ENCODE measurements around the gene ESPL1.

DNA sequence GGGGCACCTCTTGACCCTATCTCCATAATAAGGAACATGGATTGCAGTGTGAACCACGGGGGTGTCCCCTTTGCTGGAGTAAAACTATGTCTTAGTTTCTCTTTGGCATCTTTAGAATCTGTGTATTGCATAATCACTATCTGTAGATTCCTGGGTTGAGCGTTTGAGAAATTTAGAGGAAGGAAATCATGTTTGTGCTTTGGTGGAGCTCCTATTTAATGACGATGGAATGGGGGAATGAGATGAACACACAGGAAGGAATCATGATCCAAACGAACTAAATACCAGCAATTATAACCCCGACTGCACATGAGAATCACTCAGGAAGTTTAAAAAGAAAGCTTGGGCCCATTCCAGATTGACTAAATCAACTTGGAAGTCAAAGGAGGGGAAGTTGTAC lies 30.1 kb downstream of the ESPL1 start:
- TF ChIP-seq, protein P1, sequence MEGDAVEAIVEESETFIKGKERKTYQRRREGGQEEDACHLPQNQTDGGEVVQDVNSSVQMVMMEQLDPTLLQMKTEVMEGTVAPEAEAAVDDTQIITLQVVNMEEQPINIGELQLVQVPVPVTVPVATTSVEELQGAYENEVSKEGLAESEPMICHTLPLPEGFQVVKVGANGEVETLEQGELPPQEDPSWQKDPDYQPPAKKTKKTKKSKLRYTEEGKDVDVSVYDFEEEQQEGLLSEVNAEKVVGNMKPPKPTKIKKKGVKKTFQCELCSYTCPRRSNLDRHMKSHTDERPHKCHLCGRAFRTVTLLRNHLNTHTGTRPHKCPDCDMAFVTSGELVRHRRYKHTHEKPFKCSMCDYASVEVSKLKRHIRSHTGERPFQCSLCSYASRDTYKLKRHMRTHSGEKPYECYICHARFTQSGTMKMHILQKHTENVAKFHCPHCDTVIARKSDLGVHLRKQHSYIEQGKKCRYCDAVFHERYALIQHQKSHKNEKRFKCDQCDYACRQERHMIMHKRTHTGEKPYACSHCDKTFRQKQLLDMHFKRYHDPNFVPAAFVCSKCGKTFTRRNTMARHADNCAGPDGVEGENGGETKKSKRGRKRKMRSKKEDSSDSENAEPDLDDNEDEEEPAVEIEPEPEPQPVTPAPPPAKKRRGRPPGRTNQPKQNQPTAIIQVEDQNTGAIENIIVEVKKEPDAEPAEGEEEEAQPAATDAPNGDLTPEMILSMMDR (conservative IDR thresholded peaks at IDR 0.05; ENCODE audit: low read depth, low read length) = no peak
- no peak for TF ChIP-seq EZH2 (IDR thresholded peaks at IDR 0.05; ENCODE audit: low read length, unreplicated experiment)
- no peak for TF ChIP-seq EZH2phosphoT487 (IDR thresholded peaks at IDR 0.05; ENCODE audit: borderline replicate concordance, low read length)

Data from PC-3 (cell line).